Coronary artery (tissue), 2 donors: ENCODE results near the gene PRSS36.
A peak's percentile ranks its signal among the peaks of the same experiment; 100 is the strongest.

ENCODE experiments used
- DNase-seq: peaks from one replicate; pipeline ENCODE4 v3.0.0-alpha.2; 2017; ENCODE audit warnings: low spot score
- H3K27ac ChIP-seq, 2 donors: fragments of 200-600 bp; sonication (generic); one replicate each; pipeline ENCODE4 v1.5.1; 2016 to 2019
- H3K4me3 ChIP-seq: fragments of 200-600 bp; sonication (generic); 2 replicates; pipeline ENCODE4 v1.5.1; 2016; ENCODE audit warnings: mild to moderate bottlenecking, moderate library complexity
- TF ChIP-seq, protein P1 (sequence below): fragments of 200-600 bp; sonication (generic); IDR thresholded peaks from one replicate; pipeline ENCODE4 v1.5.1; 2019; ENCODE audit warnings: antibody characterized with exemption

Gene PRSS36

GRCh38 chr16:31129568-31130335, 20.1 kb downstream of the PRSS36 start:
- TF ChIP-seq, protein P1, sequence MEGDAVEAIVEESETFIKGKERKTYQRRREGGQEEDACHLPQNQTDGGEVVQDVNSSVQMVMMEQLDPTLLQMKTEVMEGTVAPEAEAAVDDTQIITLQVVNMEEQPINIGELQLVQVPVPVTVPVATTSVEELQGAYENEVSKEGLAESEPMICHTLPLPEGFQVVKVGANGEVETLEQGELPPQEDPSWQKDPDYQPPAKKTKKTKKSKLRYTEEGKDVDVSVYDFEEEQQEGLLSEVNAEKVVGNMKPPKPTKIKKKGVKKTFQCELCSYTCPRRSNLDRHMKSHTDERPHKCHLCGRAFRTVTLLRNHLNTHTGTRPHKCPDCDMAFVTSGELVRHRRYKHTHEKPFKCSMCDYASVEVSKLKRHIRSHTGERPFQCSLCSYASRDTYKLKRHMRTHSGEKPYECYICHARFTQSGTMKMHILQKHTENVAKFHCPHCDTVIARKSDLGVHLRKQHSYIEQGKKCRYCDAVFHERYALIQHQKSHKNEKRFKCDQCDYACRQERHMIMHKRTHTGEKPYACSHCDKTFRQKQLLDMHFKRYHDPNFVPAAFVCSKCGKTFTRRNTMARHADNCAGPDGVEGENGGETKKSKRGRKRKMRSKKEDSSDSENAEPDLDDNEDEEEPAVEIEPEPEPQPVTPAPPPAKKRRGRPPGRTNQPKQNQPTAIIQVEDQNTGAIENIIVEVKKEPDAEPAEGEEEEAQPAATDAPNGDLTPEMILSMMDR, result no peak
- DNase-seq, result no peak
- H3K4me3 ChIP-seq, result no peak overlapping the region
- peak overlapping the region; percentile 46 to 85 for H3K27ac ChIP-seq

- Histone ChIP-seq H3K4me3 (no peak overlapping the region), H3K27ac (peak overlapping the region; percentile 46 to 85)
- DNase-seq, result no peak
- TF ChIP-seq, protein P1, result no peak
These were observed 20.9 kb downstream of the PRSS36 start for GRCh38 chr16:31128711-31129567.

GRCh38 chr16:31127182-31127581, 22.7 kb downstream of the PRSS36 start:
- no peak for DNase-seq
- Histone ChIP-seq H3K4me3 (no peak overlapping the region), H3K27ac (no peak overlapping the region)
- TF ChIP-seq, protein P1, result no peak

DNA sequence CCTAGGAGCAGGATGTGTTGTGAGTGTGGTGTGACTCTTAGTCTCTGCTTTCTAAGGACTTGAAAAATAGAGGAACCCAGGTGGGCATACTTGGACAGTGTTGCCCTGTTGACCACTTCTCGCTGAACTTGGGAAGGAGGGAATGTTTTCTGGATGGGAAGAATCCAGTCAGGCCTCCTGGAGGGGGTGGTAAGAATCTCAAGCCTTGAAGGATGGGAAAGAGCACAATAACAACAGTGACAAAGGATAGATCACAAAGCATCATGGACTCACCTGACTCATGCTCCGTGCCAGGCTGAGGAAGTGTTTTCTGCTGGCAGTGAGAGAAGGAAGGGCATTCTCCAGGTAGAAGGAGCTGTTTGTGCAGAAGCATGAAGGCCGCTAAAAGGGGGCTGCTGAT, 24.0 kb downstream of the PRSS36 start:
- no peak overlapping the region for H3K4me3 ChIP-seq
- TF ChIP-seq, protein P1, result no peak
- DNase-seq, result no peak
- no peak overlapping the region for H3K27ac ChIP-seq

DNA sequence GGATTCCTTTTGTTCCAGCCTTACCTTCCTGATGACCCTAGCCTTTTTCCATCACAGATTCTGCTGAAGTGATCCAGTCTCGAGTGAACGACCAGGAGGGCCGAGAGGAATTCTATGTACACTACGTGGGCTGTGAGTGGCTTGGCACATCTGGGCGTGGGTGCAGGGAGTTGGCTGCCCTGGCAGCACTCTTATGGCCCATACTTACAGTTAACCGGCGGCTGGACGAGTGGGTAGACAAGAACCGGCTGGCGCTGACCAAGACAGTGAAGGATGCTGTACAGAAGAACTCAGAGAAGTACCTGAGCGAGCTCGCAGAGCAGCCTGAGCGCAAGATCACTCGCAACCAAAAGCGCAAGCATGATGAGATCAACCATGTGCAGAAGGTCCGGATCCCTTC, 29.7 kb downstream of the PRSS36 start:
- TF ChIP-seq, protein P1, result no peak
- DNase-seq, result no peak
- Histone ChIP-seq H3K27ac (peak overlapping the region in 1 of 2 donors; percentile 56), H3K4me3 (no peak overlapping the region)

DNA sequence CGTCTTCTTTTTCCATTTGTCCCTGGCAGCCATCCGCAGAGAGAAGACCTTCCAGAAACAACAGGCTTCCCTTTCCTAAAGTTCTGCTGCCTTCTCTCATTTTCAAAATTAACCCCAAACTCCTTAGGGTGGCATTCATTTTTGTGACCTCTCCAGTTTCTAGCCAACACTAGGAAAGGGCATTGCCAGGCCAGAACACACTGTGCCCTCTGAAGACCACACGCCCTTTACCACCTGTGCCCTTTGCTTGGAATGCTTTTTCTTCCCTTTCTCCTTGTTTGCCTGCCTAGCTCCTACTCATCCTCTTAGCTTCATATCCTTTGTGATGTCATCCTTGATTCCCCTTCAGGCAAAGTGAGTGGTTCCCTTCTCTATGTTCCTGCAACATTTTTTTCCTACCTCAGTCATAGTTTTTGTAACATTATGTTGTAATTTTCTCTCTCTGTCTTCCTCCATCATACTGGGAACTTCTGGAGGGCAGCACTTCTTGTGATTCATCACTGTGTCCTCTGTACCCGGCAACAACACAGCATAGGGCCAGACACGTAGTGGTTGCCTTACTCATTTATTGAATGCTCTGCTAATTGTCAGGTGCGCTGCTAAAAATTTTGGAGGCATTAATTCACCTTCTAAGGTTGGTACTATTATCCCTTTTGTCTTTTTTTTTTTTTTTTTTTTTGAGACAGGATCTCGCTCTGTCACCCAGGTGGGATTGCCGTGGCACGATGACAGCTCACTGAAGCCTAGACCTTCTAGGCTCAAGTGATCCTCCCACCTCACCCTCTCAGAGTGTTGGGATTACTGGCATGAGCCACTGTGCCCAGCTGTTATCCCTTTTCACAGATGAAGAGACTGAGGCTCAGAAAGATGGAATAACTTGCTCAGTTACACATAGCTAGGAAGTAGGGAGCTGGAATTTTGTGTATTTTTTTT, 31.4 kb downstream of the PRSS36 start:
- TF ChIP-seq, protein P1, result no peak

More for the DNA sequence above, 31.4 kb downstream of the PRSS36 start:
- Histone ChIP-seq H3K4me3 (peak overlapping the region; percentile 99), H3K27ac (peak overlapping the region; percentile 97 to 100)
- no peak for DNase-seq
